ENCODE results near the gene VSTM2L. TPM values are rescaled to one million over a fixed set of nuclear protein-coding genes. Genes with fewer than 3 reads are reported as not detected.

The VSTM2L gene
- total and polyA plus RNA-seq, 2 of the 4 experiments (the other 2 are of a cell fraction) = 0.18 to 0.19 TPM

- no peak for DNase-seq
- Histone ChIP-seq H3K14ac (replicated peaks; ENCODE audit: low read depth, low read length) (no peak overlapping the region), H3K27ac (ENCODE audit: insufficient read depth, low read length) (no peak overlapping the region), H2AK5ac (ENCODE audit: low read depth, low read length) (no peak overlapping the region), H3K9me3 (ENCODE audit: control insufficient read depth, insufficient read depth, low read length) (no peaks in the 10 kb centered on the region), H3K9ac (ENCODE audit: low read depth, low read length) (no peak overlapping the region), H4K20me1 (ENCODE audit: insufficient read depth, low read length) (no peaks in the 10 kb centered on the region), H2AK9ac (replicated peaks; ENCODE audit: low read depth, low read length, poor library complexity) (no peak overlapping the region), H3K36me3 (ENCODE audit: control insufficient read depth, insufficient read depth, low read length) (no peaks in the 10 kb centered on the region), H3K79me1 (ENCODE audit: low read depth in 1 of 2, low read length in 2 of 2) (no peaks in the 10 kb centered on the region), H3K4ac (ENCODE audit: low read depth, low read length) (no peak overlapping the region), H3K4me1 (ENCODE audit: control insufficient read depth, insufficient read depth, low read length) (no peaks in the 10 kb centered on the region), H2BK15ac (ENCODE audit: low read depth, low read length) (no peak overlapping the region), H2BK5ac (ENCODE audit: low read depth, low read length, poor library complexity, severe bottlenecking) (no peak overlapping the region), H2BK120ac (ENCODE audit: low read depth, low read length) (no peak overlapping the region), H4K8ac (ENCODE audit: low read depth in 2 of 2, low read length in 2 of 2) (no peak overlapping the region), H4K91ac (ENCODE audit: insufficient read depth, low read depth, low read length) (no peak overlapping the region), H3K18ac (ENCODE audit: low read depth, low read length) (no peak overlapping the region), H3K56ac (ENCODE audit: extremely low read depth, insufficient read depth, low read length) (no peak overlapping the region), H3K4me3 (ENCODE audit: insufficient read depth, low read depth, low read length) (no peak overlapping the region), H2AFZ (replicated peaks; ENCODE audit: low read length, poor library complexity) (no peak overlapping the region), H3K23ac (ENCODE audit: low read depth, low read length) (no peak overlapping the region), H3K27me3 (ENCODE audit: control insufficient read depth, insufficient read depth, low read length) (peaks cover 36% of the 10 kb centered on the region), H3K9me1 (ENCODE audit: insufficient read depth, low read length) (0 out of 2 replicates have a peak, but pooled peaks cover 3% of the 10 kb centered on the region), H2BK20ac (ENCODE audit: low read depth, low read length) (no peak overlapping the region), H4K5ac (ENCODE audit: low read depth, low read length) (no peak overlapping the region), H3K4me2 (ENCODE audit: low read depth, low read length) (no peak overlapping the region)
- no peak for ATAC-seq (ENCODE audit: low read depth)
- in situ Hi-C loops (cut with MboI; ENCODE audit: low sequenced_read_pairs) = no loop called here
- POLR2A ChIA-PET (ENCODE audit: unreplicated experiment) = no interaction called here
- dilution Hi-C loops (cut with HindIII; ENCODE audit: low sequenced_read_pairs, unreplicated experiment) = no loop called here
- intact Hi-C loops (cut with micrococcal nuclease) = no loop called here
- 57% methylated on average over 10 of the region's 32 CpGs; no CpG with 5 or more reads in 1 of the 2 experiments for WGBS, 2 experiments (ENCODE audit: extremely low coverage in 2 of 2, insufficient read length in 1 of 2)
- no peak for TF ChIP-seq SMC3 (IDR thresholded peaks at IDR 0.05; ENCODE audit: low read depth, low read length)
- no peak for TF ChIP-seq MAZ (IDR thresholded peaks at IDR 0.05; ENCODE audit: borderline replicate concordance, low read depth, low read length)
- TF ChIP-seq FOS (IDR thresholded peaks at IDR 0.05; ENCODE audit: low read depth, low read length) = no peak
- TF ChIP-seq RFX5 (IDR thresholded peaks at IDR 0.05; ENCODE audit: low read depth, low read length) = no peak
- no peak for TF ChIP-seq ELK1 (IDR thresholded peaks at IDR 0.05; ENCODE audit: borderline replicate concordance, low read depth, low read length)
- no peak for TF ChIP-seq BHLHE40 (IDR thresholded peaks at IDR 0.05; ENCODE audit: low read depth, low read length)
- TF ChIP-seq NFE2L2 (IDR thresholded peaks at IDR 0.05; ENCODE audit: low read depth, low read length) = no peak
- TF ChIP-seq RCOR1 (IDR thresholded peaks at IDR 0.05; ENCODE audit: insufficient replicate concordance, low read length) = no peak
- TF ChIP-seq USF2 (IDR thresholded peaks at IDR 0.05; ENCODE audit: low read depth, low read length) = no peak
- TF ChIP-seq CTCF (conservative IDR thresholded peaks at IDR 0.05; ENCODE audit: low read depth, low read length) = no peak
- no TSS peak for BruUV-seq (replicated peaks)
- CTCF ChIA-PET = no interaction called here
Measured at GRCh38 chr20:37885593-37886503, 17.1 kb upstream of the VSTM2L start.
